G401 (cell line): ENCODE measurements around the gene AP3S2. TPM values are rescaled to one million over a fixed set of nuclear protein-coding genes. Genes with fewer than 3 reads are reported as not detected.

Experiments used
- DNase-seq: peaks from one replicate; pipeline ENCODE4 v3.0.0-alpha.2; 2015; ENCODE audit warnings: low spot score
- in situ Hi-C: cut with HindIII; loops from 2 replicates; pipeline ENCODE4 v1.10.0; 2016; ENCODE audit warnings: low sequenced_read_pairs, mixed read lengths
- total RNA-seq: library from RNA; depleted of rRNA; stranded (reverse); fragments of >200 nt; shearing (Covaris generic); gene quantifications from 2 replicates; pipeline ENCODE4 v1.2.3, GENCODE V29; 2014

Gene AP3S2
- total RNA-seq, 1 experiment from 2014 or later, result 32.3 TPM

- in situ Hi-C loops, result no loop called here
These were observed 86.1 kb downstream of the AP3S2 start for GRCh38 chr15:89807689-89808088.

GRCh38 chr15:89806559-89807550 is 86.9 kb downstream of the AP3S2 start:
- in situ Hi-C loops, result no loop called here
- no peak for DNase-seq

More at GRCh38 chr15:89807689-89808088, 86.1 kb downstream of the AP3S2 start:
- DNase-seq, result no peak

DNA sequence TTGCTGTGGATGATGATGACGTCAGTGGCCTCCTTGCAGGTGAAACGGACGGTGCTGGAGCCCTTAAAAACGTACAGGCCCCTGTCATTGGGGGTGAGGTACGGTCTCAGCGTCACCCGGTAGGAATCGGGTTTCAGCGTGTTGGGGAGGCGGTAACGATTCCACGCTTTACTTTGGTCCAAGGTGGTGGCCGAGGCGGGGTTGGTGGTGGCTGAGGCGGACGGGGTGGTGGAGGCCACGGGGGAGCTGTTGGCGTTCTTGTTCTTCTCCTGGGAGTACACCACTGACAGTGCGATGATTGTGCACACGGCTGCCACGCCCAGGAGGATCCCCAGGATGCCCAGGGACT is 87.6 kb downstream of the AP3S2 start:
- in situ Hi-C loops, result no loop called here
- DNase-seq, result no peak

DNA sequence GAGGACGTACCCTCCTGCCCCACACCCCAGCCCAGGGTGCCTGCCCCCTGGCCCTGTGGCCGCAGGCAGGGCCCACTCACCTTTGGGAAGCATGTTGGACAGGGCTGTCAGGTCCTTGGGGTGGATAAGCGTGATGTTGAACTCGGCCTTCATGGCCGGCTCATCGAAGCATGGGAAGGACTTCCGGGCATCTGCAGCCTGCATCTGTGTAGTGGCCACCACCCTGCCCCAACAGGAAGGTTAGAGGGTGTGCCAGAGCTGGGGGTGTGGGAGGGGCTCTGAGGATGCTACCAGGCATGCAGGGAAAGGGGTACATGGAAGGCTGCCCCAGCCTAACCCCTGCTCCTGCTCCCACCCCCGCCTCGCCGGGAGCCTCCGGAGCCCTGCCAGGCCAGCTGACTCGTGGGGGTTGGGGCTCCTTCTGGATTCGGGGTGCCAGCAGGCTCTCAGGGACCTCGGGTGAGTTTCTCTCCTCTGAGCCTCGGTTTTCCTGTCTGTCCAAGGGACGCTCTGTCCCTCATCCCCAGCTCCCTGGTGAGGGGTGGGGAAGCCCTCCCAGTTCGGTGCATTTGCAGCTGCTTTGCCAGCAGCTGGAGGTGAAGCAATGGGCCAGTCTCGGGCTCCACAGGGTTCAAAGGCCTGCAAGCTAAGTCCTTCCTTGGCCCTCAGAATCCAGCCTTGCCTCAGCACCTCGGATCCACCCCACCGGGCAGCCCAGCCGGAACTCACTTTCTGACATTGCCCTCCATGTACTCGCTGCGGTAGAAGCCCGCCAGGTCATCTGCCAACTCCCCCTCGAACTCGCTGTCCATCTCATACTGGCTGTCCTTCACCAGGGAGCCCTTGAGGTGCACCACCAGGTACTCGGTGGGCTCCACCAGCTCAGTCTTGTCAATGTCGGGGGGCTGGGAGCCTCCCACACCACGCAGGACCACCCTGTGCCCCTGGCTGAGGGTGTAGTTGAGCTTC is 88.3 kb downstream of the AP3S2 start:
- no peak for DNase-seq
- in situ Hi-C loops, result no loop called here

DNA sequence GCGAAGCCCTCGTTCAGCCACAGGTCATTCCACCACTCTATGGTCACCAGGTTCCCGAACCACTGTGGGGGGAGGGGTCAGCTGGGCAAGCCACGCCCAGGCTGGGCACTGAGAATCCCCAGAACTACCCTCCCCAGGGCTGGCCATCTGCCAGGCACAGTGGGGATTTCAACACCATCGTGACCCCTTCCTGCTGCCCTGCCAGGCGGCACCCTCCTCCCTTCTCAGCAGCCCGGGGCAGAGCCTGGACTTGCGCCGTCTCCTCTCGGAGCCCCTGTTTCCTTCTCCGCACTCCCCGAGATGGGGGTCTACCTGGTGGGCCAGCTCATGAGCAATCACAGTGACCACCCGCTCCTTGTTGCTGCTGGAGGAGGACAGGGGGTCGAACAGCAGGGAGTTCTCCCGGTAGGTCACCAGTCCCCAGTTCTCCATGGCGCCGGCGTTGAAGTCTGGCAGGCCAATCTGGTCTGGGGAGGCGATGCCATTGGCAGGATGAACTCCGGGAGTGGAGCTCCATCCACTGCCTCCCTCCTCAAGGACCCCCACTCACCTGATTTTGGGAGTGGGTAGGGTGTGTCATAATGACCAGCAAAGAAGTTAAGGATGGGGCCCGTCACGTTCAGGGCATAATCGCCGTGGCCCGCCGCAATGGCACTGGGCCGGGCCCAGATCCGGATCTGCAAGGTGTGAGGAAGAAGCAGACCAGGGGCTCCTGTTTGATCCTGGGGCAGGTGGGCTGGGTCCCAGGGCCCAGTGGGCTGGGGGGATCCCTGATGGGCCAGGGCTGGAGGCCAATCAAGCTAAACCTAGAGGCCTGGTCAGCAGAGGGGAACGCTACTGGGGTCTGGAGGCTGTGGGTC is 89.6 kb downstream of the AP3S2 start:
- in situ Hi-C loops, result no loop called here
- no peak for DNase-seq

DNA sequence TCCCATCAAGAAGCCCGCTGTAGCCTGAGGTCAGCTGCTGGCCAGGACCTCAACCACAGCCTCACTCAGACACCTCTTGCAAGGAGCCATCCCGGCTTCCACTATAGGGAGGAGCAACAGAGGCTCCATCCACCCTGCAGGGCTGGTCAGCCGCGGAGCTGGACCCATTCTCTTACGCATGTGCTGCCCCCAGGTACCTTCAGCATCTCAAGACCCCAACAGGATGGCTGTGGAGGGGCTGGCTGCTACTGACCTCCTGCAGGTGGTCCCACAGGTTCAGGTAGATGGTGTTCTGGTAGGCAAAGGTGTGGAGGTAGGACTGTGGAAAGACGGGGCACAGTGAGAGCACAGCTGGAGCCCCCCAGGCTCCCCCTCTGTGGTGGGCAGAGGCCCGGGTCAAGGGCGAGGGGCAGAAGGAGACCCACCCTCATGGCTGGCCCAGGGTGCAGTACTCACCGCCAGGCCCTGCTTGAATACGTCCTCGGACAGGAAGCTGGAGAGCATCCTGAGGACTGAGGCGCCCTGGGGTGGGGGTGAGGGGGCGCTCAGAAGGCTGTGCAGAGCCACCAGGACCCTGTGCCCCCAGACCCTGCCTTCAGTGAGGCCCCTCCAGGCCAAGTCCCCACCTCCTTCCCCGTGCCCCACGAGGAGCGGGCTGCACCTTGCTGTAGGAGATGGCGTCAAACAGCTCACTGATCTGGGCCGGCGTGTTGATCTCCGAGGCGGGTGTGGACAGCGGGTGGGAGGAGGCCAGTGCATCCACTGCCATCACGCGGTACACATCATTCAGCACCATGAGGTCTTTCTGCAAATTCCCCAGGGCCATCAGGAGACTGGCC is 90.6 kb downstream of the AP3S2 start:
- in situ Hi-C loops, result no loop called here
- DNase-seq, result no peak

- no peak for DNase-seq
- in situ Hi-C loops, result no loop called here
These were observed 91.4 kb downstream of the AP3S2 start for GRCh38 chr15:89802231-89802928.

DNA sequence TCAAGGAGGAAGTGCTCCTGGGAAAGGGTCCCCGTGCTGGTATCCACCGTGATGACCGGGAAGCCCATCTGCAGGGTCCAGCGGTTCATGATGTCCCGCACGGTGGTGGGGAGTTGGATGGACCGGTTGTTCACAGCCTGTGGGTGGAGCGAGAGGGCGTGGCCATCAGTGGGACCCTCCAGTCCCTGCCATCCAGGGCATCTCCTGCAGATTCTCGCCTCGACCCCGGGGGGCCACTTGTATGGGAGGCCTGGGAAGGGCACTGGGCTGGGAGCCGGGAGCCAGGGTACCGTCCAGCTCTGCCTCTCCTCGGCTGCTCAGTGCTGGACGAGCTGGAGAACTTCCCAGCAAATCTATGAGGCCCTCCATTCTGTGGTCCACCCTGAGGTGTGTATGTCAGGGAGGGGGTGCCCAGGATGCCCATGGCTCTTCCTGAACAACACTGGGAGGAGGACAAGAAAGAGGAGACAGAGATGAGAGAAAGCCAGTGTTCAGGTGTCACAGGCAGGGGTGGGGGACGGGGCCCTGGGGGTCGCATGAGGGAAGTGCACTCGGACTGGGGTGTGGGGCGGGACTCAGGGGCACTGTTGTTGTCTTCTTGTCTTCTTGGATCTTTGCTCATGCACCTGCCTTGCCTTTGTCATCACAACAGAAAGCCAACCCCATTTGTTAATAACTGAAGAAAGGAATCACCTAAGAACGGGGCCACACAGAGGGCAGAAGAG is 92.2 kb downstream of the AP3S2 start:
- DNase-seq, result no peak
- in situ Hi-C loops, result no loop called here

DNA sequence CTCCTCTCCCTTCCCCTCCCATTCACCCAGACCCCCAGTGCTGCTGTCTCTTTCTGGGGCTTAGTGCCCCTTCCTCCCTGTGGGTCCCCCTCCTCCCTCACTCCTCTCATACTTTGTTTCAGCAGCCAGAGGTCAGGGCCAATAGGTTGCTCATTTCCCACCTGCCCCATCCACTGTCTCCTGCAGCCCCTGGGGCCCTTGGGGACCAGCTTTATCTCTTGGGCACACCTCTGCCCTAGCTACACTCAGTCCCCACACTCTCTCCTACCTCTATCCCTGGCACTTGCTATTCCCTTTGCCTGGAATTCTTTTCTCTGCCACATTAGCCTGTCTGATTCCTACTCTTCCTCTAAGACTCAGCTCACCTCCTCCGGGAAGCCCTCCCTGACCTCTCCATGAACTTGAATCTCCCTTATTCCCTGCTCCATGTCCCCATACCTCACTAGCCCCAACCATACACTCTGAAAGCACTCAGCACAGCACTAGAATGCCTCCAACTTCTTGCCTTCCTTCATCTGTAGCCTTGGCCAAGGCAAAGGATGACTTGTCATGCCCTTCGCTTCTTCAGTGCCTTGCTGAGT is 93.8 kb downstream of the AP3S2 start:
- in situ Hi-C loops, result no loop called here
- DNase-seq, result no peak

GRCh38 chr15:89799011-89799911 is 94.5 kb downstream of the AP3S2 start:
- DNase-seq, result no peak

DNA sequence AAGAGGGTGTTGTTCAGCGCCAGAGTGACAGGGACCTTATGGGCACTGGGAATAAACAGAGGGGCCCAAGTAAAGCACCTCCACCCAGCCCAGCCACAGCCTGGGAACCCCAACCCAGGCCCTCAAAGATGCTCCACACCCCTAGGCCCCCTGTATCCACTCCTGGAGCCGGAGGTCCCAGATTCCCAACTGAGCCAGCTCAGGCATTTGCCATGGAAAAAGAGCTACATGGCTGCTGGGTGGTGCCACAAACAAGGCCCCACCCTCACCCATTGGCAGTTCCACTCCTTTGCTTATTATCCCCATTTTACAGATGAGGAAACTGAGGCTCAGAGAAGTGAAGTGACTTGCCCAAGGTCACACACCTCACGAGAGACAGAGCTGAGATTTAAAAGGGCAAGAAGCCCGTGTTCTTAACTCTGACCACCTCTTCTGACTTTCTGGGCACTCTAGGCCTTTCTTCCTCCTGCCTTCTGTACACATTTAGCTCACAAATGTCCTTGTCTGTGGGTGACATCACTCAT is 96.1 kb downstream of the AP3S2 start:
- in situ Hi-C loops, result no loop called here
- DNase-seq, result no peak

More at GRCh38 chr15:89799011-89799911, 94.5 kb downstream of the AP3S2 start:
- in situ Hi-C loops, result no loop called here

- in situ Hi-C loops, result no loop called here
- DNase-seq, result no peak
These were observed 97.8 kb downstream of the AP3S2 start for GRCh38 chr15:89795996-89796395.

DNA sequence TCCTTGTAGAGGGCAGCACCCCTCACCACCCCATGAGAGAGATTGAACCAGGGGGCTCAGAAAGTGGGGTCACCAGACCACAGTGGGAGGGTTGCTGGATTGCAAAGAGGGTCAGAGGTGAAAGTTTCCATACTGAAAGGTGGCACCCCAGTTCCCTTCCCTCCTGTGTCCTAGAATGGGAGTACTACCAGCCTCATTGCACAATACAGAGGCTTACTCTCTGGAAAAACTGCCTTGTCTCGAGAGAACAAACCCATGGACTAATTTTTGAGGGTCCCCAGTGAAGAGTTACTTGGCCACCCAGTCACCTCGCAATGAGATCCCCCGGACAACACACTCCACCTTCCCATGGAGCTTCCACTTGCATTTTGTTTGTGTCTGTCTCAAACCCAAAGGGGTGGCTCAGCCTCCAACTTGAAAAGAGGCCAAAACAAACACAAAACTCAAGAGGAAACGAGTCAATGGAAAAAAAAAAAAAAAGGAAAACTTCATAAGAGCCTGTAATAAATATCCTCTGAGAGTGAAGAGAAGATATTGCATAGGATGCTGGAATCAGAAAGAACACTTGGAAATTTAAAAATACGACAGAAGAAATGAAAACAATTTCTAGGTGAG is 99.1 kb downstream of the AP3S2 start:
- DNase-seq, result no peak

GRCh38 chr15:89792106-89792805 is 101.5 kb downstream of the AP3S2 start:
- DNase-seq, result no peak
- in situ Hi-C loops, result no loop called here

More for the DNA sequence above, 99.1 kb downstream of the AP3S2 start:
- in situ Hi-C loops, result no loop called here
